ENCODE results near the gene SUSD5. TPM values are rescaled to one million over a fixed set of nuclear protein-coding genes. Genes with fewer than 3 reads are reported as not detected.

SUSD5 gene
- total and polyA plus RNA-seq, 2 experiments from 2014 or later: 1.4 to 3.6 TPM

GRCh38 chr3:33167716-33168336 is 50.8 kb downstream of the SUSD5 start (continued):
- TF ChIP-seq ZNF462 (CRISPR knock-in tag; IDR thresholded peaks at IDR 0.05): no peak
- no peak for TF ChIP-seq NANOG (IDR thresholded peaks at IDR 0.05; ENCODE audit: borderline replicate concordance)
- TF ChIP-seq EZH2phosphoT487 (IDR thresholded peaks at IDR 0.05; ENCODE audit: unreplicated experiment): no peak
- TF ChIP-seq ZNF114 (CRISPR knock-in tag; IDR thresholded peaks at IDR 0.05): no peak

- no peak overlapping the region for H3K4me2 ChIP-seq
- H3K9me2 ChIP-seq (ENCODE audit: insufficient read depth): no peaks in the 10 kb centered on the region
- no peaks in the 10 kb centered on the region for H3F3A ChIP-seq (replicated peaks; ENCODE audit: low read depth)
- no peaks in the 10 kb centered on the region for H3K4me1 Mint-ChIP-seq
- no peak overlapping the region for H3K27ac Mint-ChIP-seq
- H3K36me3 ChIP-seq (ENCODE audit: insufficient read depth): no peaks in the 10 kb centered on the region
- H3K4me3 ChIP-seq: no peak overlapping the region
- no peaks in the 10 kb centered on the region for H3K9me3 Mint-ChIP-seq
- H3K27me3 ChIP-seq (ENCODE audit: insufficient read depth): no peaks in the 10 kb centered on the region
- H2AFZ ChIP-seq: peak overlapping the region; percentile 80; the same call in 1 of the 2 replicates
- no peaks in the 10 kb centered on the region for H3K79me2 ChIP-seq (replicated peaks; ENCODE audit: insufficient read depth)
- H3K27ac ChIP-seq (ENCODE audit: low read depth): no peak overlapping the region
- no peak overlapping the region for H3K4me3 Mint-ChIP-seq
- no peaks in the 10 kb centered on the region for H3K36me3 Mint-ChIP-seq (ENCODE audit: low read depth)
- no peaks in the 10 kb centered on the region for H3K4me1 ChIP-seq (ENCODE audit: insufficient read depth)
- DNase-seq (ENCODE audit: low spot score) (no peak), ATAC-seq (no peak)
- no peaks in the 10 kb centered on the region for H3K27me3 Mint-ChIP-seq (ENCODE audit: insufficient read depth, low read depth, poor library complexity)
- H4K20me1 ChIP-seq (replicated peaks; ENCODE audit: insufficient read depth): no peaks in the 10 kb centered on the region
- TF ChIP-seq EZH2 (IDR thresholded peaks at IDR 0.05; ENCODE audit: low read depth, unreplicated experiment): no peak
- no peak for TF ChIP-seq CTCF (conservative IDR thresholded peaks at IDR 0.05; ENCODE audit: low read depth in 2 of 2)
- no peak for TF ChIP-seq CREB1 (CRISPR knock-in tag; IDR thresholded peaks at IDR 0.05; ENCODE audit: low read depth)
- TF ChIP-seq ZNF462 (CRISPR knock-in tag; IDR thresholded peaks at IDR 0.05): no peak
- TF ChIP-seq JUNB (IDR thresholded peaks at IDR 0.05; ENCODE audit: unreplicated experiment): no peak
Observed at GRCh38 chr3:33167284-33167683, 51.3 kb downstream of the SUSD5 start.

All from GM23338 (cell line).